Kidney (tissue), 14 donors: ENCODE results near the gene SMAGP. TPM values are rescaled to one million over a fixed set of nuclear protein-coding genes. Genes with fewer than 3 reads are reported as not detected.
A peak's percentile ranks its signal among the peaks of the same experiment; 100 is the strongest.

Source experiments
- DNase-seq, 5 donors: peaks; one replicate each; pipeline ENCODE4 v3.0.0-alpha.2; 2013 to 2020
- FAIRE-seq: peaks from 2 replicates; lab custom pipeline; 2012; peaks lifted over from hg19 to GRCh38; lab: Jason Lieb, UNC
- H3K27ac ChIP-seq, 2 donors: one replicate each; pipeline ENCODE4 v1.7.0; 2013; ENCODE audit warnings: low read depth in 2 of 2, low read length in 2 of 2, inconsistent platforms in 1 of 2
- H3K27me3 ChIP-seq: one replicate; pipeline ENCODE4 v1.7.1; 2013; ENCODE audit warnings: low read length, inconsistent platforms; ENCODE audit not compliant: control insufficient read depth, insufficient read depth
- H3K36me3 ChIP-seq, 3 donors: one replicate each; pipeline versions ENCODE4 v1.7.0 to v1.7.1; 2013; ENCODE audit warnings: low read length in 3 of 3, control low read depth in 1 of 3, inconsistent platforms in 1 of 3; ENCODE audit not compliant: insufficient read depth in 3 of 3, control insufficient read depth in 2 of 3
- H3K4me1 ChIP-seq, 3 donors: one replicate each; pipeline versions ENCODE4 v1.7.0 to v1.7.1; 2013; ENCODE audit warnings: low read length in 3 of 3, inconsistent platforms in 1 of 3, low read depth in 1 of 3; ENCODE audit not compliant: control insufficient read depth in 2 of 3, insufficient read depth in 2 of 3
- H3K4me3 ChIP-seq, 3 donors: one replicate each; pipeline versions ENCODE4 v1.7.0 to v1.8.1; 2013; ENCODE audit warnings: low read length in 3 of 3, control low read depth in 1 of 3, inconsistent platforms in 1 of 3
- H3K9ac ChIP-seq, 3 donors: one replicate each; pipeline versions ENCODE4 v1.7.0 to v1.7.1; 2013; ENCODE audit warnings: low read length in 3 of 3, control low read depth in 1 of 3, inconsistent platforms in 1 of 3
- H3K9me3 ChIP-seq, 3 donors: one replicate each; pipeline versions ENCODE4 v1.7.0 to v1.7.1; 2013; ENCODE audit warnings: low read length in 3 of 3, control low read depth in 1 of 3, inconsistent platforms in 1 of 3; ENCODE audit not compliant: control insufficient read depth in 2 of 3, insufficient read depth in 1 of 3
- CTCF ChIP-seq: IDR thresholded peaks from 3 replicates; pipeline ENCODE4 v1.5.1; 2012; ENCODE audit warnings: mild to moderate bottlenecking, moderate library complexity, borderline replicate concordance; ENCODE audit not compliant: insufficient read depth; ENCODE audit errors: extremely low read depth
- intact Hi-C: fragments of 100-400 bp; cut with DNase I; formaldehyde crosslinking; loops from one replicate; pipeline ENCODE4 v1.11.1; 2022
- polyA plus RNA-seq: library from polyadenylated mRNA; stranded (reverse); fragments of 350-450 nt; fragmentation: Illumina TruSeq; extraction: RNeasy Lipid Tissue Mini Kit (QIAGEN cat#74804); gene quantifications from one replicate; pipeline ENCODE4 v1.2.3, GENCODE V29; 2014; ENCODE audit warnings: low read depth, low replicate concordance; ENCODE audit not compliant: insufficient read depth
- total RNA-seq: library from RNA; stranded (reverse); fragmentation: NEBNext Ultra II Directional; extraction: Animal tissue kit (Norgen Biotek cat#: 25700); gene quantifications from one replicate; pipeline ENCODE4 v1.2.1, GENCODE V29; 2021
- donor health status: control.
- donor health status: control.
- donor health status: control.
- donor health status: control.
- donor health status: control.
- donor health status: DM: yes; HTN: yes; CAD: no.
- donor health status: Normal renal cell carcinoma (clear cell type).

The SMAGP gene
- total and polyA plus RNA-seq, 2 donors from 2014 or later = 22.8 to 28.5 TPM

- Histone ChIP-seq H3K4me3 (peak within 1 kb of the TSS; percentile 98 to 100 (median 98)), H3K27ac (peak within 1 kb of the TSS; percentile 100), H3K9ac (peak within 1 kb of the TSS; percentile 96 to 100 (median 99)), H3K4me1 (peaks cover 0 to 20% (median 5%) of the 10 kb centered on the region in 3 donors), H3K36me3 (peaks cover 4 to 27% (median 19%) of the 10 kb centered on the region in 3 donors), H3K9me3 (no peaks in the 10 kb centered on the region), H3K27me3 (no peaks in the 10 kb centered on the region)
- FAIRE-seq (no peak), DNase-seq (peak; percentile 98 to 99 (median 98))
- no peak for TF ChIP-seq CTCF
- intact Hi-C loops = no loop called here
Observed at GRCh38 chr12:51238510-51239334, 31.5 kb downstream of the SMAGP start, which contains the start of gene DAZAP2. Gene DAZAP2 (plus strand): TSS chr12:51238826. CDS start chr12:51238908, 82 bp downstream.

- FAIRE-seq (no peak), DNase-seq (no peak)
- Histone ChIP-seq H3K36me3 (peaks cover 4 to 25% (median 19%) of the 10 kb centered on the region in 3 donors), H3K4me3 (peak overlapping the region; percentile 94 to 100 (median 98)), H3K4me1 (peaks cover 0 to 20% (median 5%) of the 10 kb centered on the region in 3 donors), H3K27ac (peak overlapping the region; percentile 85 to 100), H3K27me3 (no peaks in the 10 kb centered on the region), H3K9me3 (no peaks in the 10 kb centered on the region), H3K9ac (peak overlapping the region; percentile 35 to 100 (median 96))
- no peak for TF ChIP-seq CTCF
- intact Hi-C loops = no loop called here
Observed at GRCh38 chr12:51238037-51238509, 32.1 kb downstream of the SMAGP start.

- Histone ChIP-seq H3K4me3 (no peak overlapping the region), H3K4me1 (peaks cover 0 to 5% (median 2%) of the 10 kb centered on the region in 3 donors), H3K27me3 (no peaks in the 10 kb centered on the region), H3K36me3 (no peaks in the 10 kb centered on the region), H3K9me3 (no peaks in the 10 kb centered on the region), H3K27ac (no peak overlapping the region), H3K9ac (no peak overlapping the region)
- DNase-seq = no peak
- no peak for FAIRE-seq
- TF ChIP-seq CTCF = no peak
- intact Hi-C loops = no loop called here
Observed at GRCh38 chr12:51234530-51234929, 35.7 kb downstream of the SMAGP start.
